Measurements from ENCODE around the gene CAMTA1.

DNA sequence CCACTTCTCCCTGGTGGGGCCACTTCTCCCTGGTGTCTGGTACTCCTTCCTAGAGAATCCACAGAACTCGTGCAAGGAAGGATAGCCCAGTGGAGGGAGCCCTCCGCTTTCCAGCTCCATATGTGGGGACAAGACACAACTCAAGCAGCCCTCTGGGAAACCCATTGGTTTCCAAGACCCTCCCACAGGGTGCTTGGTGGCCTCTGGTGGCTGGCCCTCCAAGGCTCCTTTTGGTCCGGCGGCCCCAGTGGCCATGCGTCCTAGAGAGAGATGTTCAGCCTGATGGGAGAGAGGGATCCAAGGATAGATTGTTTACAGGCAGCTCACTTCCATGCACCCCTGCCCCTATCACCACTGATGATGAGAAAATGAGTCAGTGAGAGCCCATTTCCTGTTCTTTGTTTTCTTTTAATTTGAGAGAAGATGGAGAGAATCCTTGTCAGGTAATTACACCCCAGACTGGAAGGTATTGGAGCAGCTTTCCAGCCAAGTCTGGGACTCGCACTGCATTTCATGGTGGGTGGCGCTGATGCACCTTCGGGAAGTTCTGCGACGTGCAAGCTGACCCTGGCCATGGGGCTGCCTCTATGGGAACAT lies 499.7 kb downstream of the CAMTA1 start:
- TF ChIP-seq, protein P1, sequence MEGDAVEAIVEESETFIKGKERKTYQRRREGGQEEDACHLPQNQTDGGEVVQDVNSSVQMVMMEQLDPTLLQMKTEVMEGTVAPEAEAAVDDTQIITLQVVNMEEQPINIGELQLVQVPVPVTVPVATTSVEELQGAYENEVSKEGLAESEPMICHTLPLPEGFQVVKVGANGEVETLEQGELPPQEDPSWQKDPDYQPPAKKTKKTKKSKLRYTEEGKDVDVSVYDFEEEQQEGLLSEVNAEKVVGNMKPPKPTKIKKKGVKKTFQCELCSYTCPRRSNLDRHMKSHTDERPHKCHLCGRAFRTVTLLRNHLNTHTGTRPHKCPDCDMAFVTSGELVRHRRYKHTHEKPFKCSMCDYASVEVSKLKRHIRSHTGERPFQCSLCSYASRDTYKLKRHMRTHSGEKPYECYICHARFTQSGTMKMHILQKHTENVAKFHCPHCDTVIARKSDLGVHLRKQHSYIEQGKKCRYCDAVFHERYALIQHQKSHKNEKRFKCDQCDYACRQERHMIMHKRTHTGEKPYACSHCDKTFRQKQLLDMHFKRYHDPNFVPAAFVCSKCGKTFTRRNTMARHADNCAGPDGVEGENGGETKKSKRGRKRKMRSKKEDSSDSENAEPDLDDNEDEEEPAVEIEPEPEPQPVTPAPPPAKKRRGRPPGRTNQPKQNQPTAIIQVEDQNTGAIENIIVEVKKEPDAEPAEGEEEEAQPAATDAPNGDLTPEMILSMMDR (IDR thresholded peaks at IDR 0.05; ENCODE audit: low read depth, low read length, missing input control), result no peak
- TF ChIP-seq RAD21 (IDR thresholded peaks at IDR 0.05) (no peak), YY1 (IDR thresholded peaks at IDR 0.05) (no peak), GABPA (IDR thresholded peaks at IDR 0.05 in 1 of 2, conservative IDR thresholded peaks at IDR 0.05 in 1 of 2) (no peak), RXRA (IDR thresholded peaks at IDR 0.05) (no peak)
- TF ChIP-seq, protein P2, sequence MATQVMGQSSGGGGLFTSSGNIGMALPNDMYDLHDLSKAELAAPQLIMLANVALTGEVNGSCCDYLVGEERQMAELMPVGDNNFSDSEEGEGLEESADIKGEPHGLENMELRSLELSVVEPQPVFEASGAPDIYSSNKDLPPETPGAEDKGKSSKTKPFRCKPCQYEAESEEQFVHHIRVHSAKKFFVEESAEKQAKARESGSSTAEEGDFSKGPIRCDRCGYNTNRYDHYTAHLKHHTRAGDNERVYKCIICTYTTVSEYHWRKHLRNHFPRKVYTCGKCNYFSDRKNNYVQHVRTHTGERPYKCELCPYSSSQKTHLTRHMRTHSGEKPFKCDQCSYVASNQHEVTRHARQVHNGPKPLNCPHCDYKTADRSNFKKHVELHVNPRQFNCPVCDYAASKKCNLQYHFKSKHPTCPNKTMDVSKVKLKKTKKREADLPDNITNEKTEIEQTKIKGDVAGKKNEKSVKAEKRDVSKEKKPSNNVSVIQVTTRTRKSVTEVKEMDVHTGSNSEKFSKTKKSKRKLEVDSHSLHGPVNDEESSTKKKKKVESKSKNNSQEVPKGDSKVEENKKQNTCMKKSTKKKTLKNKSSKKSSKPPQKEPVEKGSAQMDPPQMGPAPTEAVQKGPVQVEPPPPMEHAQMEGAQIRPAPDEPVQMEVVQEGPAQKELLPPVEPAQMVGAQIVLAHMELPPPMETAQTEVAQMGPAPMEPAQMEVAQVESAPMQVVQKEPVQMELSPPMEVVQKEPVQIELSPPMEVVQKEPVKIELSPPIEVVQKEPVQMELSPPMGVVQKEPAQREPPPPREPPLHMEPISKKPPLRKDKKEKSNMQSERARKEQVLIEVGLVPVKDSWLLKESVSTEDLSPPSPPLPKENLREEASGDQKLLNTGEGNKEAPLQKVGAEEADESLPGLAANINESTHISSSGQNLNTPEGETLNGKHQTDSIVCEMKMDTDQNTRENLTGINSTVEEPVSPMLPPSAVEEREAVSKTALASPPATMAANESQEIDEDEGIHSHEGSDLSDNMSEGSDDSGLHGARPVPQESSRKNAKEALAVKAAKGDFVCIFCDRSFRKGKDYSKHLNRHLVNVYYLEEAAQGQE (IDR thresholded peaks at IDR 0.05), result no peak

Data from liver (tissue), 3 donors.